ENCODE data around the gene MT1A.
"Not testable (repeated sequence)": the region's sequence is repeated elsewhere in the genome, so short reads cannot be mapped to it uniquely, and the experiment has no call there.

Gene MT1A

DNA sequence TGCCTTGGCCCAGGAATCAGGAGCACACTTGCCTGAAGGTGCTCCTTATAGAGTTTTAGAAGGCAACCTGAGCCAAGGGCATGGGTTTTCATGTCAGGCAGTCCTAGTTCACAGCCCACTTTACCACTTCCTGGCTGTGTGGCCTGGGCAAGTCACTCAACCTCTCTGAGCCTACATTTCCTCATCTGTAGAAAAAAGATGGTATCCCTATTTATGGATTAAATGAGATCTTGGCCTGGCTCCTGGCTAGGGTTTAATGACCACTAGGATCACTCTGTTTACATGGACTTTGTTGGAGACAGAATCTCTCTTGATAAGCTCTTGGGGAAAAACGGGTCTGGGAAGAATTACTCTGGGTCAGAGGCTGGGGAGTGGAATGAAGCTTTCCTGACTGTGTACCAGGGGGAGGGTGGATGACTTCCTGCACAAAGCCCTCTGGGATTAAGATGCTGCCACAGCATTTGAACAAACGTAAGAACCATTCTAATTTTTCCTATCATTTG, 27.8 kb upstream of the MT1A start:
- no peak for DNase-seq

DNA sequence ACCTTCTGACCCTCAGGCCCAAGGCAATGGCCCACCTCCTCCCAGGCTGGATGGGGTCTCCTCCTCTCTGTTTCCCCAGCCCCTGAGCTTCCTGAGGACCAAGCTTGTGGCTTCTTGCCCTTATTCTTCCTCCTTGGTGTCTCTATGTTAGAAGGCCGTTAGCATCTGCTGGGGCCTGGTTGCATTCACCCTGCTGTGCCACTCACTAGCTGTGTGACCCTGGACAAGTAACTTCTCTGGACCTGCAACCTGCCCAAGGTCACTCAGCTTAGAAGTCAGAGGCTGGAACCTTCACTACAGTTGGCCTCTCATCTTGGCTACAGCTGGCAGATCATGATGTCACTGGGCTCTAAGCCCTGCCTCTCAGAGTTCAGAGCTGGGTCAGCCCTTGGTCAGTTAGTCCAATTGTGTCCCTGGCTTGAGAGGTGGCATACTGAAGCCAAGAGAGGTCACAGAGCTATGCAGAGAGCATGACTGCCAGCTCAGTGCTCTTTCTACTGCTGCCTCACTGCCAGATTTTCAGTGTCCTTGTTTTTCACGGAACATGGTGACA, 27.1 kb upstream of the MT1A start:
- DNase-seq, result no peak

DNA sequence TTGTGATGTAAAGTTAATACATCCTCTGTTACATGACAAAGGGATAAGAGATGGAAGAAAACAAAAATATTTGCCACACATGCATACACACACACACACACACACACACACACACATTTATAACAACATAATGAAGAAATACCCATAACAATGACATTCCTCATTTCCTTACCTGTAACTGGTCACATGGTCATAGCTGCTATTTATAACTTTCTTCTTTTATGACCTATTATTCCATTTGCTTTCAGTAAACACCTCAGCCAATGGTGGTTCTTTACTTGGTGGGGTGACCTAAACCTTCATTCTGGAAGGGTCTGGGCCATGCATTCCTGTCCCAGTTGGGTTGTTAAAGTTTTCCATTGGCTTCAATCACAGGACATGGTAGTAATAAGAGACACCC, 24.8 kb upstream of the MT1A start:
- DNase-seq, result no peak

- DNase-seq, result no peak
These were observed 23.9 kb upstream of the MT1A start for GRCh38 chr16:56614549-56614991.

GRCh38 chr16:56615353-56615752, 23.1 kb upstream of the MT1A start:
- no peak for DNase-seq

DNA sequence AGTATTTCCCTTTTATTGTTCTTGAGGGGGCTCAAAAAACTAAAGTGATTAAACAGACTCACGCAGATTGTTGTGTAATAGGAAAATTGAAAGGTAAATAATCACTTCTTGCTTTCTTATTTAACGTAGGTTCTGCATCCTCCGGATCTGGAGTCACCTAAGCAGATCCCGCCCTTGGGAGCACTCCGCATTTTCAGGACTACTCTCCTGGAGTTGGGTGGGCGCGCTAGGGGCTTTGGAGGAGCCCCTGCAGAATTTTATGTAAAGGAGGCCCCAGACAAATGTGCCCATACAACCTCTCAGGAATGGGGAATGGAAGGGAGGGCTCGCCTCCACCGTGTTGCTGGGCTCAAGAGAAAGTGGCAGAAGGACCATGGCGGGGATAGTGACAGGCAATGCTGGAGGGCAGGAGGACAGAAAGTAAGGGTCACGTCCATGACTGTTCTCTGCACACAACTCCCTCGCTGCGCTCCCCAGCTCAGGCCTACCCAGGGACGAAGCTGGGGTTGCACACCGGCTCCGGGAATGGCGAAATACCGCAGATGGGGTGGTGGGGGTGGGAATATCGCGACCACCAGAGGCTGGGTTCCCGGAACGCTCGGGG, 21.8 kb upstream of the MT1A start:
- no peak for DNase-seq

- peak; percentile 24 for DNase-seq
These were observed 21.0 kb upstream of the MT1A start for GRCh38 chr16:56617212-56618085.

DNA sequence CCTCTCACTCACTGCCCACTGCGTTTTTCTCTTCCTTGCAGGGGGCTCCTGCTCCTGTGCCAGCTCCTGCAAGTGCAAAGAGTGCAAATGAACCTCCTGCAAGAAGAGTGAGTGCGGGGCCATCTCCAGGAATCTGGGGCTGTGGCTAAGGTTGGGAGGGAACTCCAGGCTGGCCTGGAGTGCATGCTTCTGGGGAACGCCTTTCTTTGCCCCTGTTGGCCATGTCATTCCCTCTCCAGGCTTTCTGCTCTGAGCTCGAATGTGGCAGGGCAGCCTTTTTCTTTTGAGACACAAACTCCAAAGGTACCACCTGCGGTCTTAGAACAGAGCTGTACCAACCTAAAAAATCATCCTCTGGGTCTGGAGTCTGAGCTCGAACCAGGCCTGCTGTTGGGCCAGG, 20.3 kb upstream of the MT1A start:
- no peak for DNase-seq

- no peak for DNase-seq
These were observed 18.0 kb upstream of the MT1A start for GRCh38 chr16:56620339-56620897.

DNA sequence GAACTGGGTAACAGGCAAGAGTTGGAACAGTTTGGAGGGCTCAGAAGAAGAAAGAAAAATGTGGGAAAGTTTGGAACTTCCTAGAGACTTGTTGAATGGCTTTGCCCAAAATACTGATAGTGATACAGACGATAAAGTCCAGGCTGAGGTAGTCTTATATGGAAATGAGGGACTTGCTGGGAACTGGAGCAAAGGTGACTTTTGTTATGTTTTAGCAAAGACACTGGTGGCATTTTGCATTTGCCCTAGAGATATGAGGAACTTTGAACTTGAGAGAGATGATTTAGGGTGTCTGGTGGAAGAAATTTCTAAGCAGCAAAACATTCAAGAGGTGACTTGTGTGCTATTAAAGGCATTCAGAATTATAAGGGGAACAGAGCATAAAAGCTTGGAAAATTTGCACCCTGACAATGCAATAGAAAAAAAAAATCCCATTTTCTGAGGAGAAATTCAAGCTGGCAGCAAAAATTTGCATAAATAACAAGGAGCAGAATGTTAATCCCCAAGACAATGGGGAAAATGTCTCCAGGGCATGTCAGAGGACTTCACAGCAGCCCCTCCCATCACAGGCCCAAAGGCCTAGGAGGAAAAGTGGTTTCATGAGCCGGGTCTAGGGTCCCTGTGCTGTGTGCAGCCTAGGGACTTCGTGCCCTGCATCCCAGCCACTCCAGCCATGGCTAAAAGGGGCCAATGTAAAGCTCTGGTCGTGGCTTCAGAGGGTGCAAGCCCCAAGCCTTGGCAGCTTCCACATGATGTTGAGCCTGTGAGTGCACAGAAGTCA, 16.6 kb upstream of the MT1A start:
- not testable (repeated sequence) for DNase-seq

DNA sequence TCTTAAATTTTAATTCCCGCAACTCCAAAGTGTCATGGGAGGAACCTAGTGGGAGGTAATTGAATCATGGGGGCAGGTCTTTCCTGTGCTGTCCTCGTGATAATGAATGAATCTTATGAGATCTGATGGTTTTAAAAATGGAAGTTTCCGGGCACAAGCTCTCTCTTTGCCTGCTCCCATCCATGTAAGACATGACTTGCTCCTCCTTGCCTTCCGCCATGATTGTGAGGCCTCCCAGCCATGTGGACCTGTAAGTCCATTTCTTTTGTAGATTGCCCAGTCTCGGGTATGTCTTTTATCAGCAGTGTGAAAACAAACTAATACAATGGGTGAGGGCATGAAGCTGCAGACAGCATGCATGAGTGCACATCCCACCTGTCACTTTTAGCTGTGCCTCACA, 15.3 kb upstream of the MT1A start:
- not testable (repeated sequence) for DNase-seq

- no peak for DNase-seq
These were observed 14.8 kb upstream of the MT1A start for GRCh38 chr16:56623637-56624036.

DNA sequence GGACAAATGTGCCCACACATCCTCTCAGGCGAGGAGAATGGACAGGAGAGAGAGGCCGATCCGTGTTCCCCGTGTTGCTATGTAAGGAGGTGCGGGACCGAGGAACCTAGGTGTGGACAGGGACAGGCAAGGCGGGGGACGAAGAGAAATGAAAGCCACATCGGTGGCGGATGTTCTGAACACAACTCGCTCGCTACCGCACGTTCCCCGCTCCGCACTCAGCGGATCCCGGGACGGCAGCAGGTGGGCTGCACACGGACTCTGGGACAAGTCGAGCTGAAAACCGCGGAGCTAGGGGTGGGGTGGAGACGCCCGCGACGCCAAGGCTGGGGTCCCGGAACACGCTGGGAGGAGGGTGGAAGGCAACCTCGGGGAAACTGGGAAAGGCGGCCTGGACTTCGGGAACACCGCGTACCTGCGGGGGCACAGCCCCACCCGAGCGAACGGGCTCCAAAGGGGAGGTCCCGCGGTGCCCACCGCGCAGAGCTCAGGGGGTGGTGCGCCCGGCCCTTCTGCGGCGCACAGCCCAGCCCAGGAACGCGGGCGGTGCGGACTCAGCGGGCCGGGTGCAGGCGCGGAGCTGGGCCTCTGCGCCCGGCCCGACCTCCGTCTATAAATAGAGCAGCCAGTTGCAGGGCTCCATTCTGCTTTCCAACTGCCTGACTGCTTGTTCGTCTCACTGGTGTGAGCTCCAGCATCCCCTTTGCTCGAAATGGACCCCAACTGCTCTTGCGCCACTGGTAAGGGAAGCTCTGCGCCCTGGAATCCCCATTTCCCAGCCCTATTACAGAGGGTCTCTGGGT, 13.1 kb upstream of the MT1A start, which contains the start of gene MT1E:
MT1E (plus strand) TSS at position 642 of the 803 bp plus-strand sequence; CDS start at position 713, 71 bp downstream.
- peak; percentile 33 for DNase-seq

DNA sequence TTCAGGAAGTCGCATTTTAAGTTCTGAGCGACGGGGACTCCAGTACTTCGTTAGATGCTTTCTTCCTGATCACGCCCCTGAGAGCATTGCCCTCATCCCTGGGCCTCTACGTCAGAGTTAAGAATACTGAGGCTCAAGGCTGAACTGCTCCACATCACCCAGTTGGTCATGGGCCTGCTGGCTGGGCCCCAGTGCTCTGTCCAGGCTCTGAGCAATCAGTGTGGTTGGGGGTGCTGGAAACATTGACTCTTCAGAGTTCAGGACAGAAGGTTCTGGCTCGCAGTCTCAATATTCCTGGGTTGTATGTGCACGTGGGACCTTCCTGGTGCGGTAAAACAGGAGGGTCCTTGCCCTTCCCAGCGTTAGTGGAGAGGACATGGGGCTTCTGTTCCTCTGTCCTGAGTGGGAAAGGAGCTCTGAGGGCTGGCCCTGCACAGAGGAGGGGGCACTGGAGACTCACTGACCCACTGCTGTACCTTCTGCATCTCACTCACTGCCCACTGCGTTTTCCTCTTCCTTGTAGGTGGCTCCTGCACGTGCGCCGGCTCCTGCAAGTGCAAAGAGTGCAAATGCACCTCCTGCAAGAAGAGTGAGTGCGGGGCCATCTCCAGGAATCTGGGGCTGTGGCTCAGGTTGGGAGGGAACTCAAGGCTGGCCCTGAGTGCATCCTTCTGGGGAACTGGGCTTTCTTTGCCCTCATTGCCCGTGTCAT, 12.4 kb upstream of the MT1A start:
- no peak for DNase-seq

- DNase-seq, result no peak
These were observed 11.8 kb upstream of the MT1A start for GRCh38 chr16:56626685-56627084.

GRCh38 chr16:56628486-56629350, 9.7 kb upstream of the MT1A start:
- DNase-seq, result no peak

GRCh38 chr16:56629531-56629930, 8.9 kb upstream of the MT1A start:
- no peak for DNase-seq

GRCh38 chr16:56630134-56630533, 8.3 kb upstream of the MT1A start:
- no peak for DNase-seq

GRCh38 chr16:56631197-56631596, 7.3 kb upstream of the MT1A start:
- no peak for DNase-seq

DNA sequence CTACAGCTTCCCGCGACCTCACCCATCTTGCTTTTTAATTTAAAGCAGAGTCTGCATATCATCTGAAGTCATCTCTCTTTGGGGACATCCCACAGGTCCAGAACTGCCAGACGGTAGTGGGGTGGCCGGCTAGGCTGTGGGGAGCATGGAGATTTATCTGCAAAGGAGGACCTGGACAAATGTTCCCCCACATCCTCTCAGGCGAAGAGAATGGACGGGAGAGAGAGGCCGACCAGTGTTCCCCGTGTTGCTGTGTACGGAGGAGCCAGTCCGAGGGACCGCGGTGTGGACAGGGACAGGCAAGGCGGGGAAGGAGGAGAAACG, 6.7 kb upstream of the MT1A start:
- no peak for DNase-seq

All from central memory CD4-positive, alpha-beta T cell (primary cell).